NCI-H2029 treated with DMSO at 0.1 percent for 48 hours (cell line): ENCODE measurements around the gene ZCCHC17.

ENCODE experiments used
- DNase-seq: peaks from one replicate; lab custom pipeline; 2025; lab: John Stamatoyannopoulos, UW

ZCCHC17 gene

DNA sequence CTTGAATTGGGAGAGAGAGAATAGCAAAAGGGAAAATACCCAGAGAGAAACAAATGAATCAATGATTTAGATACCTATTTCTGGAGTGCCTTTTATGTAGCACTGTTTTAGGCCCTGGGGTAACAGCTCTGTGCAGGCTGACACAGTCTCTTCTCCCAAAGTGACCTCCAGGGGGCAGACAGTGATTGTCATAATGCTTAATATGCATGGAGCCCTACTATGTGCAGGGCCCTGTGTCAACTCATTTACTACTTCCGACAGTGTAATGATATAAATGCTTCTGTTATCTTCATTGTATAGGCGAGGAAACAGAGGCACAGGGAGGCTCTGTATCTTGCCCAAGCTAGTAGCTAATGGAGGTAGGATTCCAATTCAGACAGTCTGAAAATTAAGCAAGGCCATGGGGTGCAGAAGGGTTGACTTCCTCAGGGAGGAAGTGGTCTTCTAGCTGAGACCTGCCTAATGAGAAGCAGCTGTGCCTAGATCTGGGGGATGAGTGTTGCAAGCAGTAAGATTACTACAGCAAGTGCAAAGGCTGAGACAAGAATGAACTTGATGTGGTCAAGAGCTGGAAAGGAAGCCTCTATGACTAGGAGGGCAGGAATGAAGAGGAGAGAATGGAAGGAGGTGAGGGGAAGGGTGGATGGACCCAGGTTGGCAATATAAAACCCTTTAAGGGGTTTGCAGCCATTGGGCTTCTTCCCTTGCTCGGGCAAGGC is 100.0 kb downstream of the ZCCHC17 start:
- DNase-seq: no peak

- DNase-seq: no peak
These were observed 100.7 kb downstream of the ZCCHC17 start for GRCh38 chr1:31397360-31398095.

DNA sequence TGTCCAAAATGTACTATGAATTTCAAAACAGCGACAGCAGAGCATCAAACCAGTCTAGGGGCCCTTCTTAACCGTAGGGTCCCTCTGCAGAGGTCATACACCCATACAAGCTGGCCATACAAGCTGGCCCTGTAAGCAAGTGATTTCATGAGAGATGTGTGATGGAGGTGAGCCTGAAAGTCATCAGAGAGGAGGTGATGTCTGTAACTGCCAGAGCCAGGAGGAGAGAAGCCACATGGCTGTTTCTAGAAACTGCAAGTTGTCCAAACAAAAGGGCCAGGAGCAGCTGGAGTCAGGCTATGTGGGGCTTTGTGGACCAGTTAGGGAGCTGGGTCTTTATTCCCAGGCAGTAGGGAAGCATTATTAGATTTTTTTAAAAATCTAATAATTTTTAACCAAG is 101.4 kb downstream of the ZCCHC17 start:
- DNase-seq: no peak

GRCh38 chr1:31399976-31400375 is 103.1 kb downstream of the ZCCHC17 start:
- DNase-seq: no peak

- DNase-seq: no peak
These were observed 103.6 kb downstream of the ZCCHC17 start for GRCh38 chr1:31400393-31400792.

DNA sequence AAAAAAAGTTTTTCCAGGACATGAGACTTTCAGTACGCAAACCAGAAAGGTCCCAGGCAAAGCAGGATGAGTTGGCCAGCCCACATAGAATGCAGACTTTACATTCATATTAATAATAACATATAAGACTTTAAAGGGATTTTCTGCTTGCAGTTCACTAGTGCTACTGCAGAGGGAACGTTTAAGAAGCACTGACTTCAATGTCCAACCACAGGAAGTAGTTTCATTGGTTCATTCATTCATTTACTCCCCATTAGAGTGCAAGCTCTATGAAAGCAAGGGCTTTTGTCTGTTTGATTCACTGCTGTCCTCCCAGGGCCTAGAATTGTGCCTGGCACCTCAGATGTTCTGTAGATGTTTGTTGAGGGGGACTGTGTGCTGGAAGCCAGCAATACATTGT is 104.4 kb downstream of the ZCCHC17 start:
- no peak for DNase-seq

- no peak for DNase-seq
These were observed 108.9 kb downstream of the ZCCHC17 start for GRCh38 chr1:31405578-31406245.

GRCh38 chr1:31407029-31407626 is 110.3 kb downstream of the ZCCHC17 start:
- no peak for DNase-seq

DNA sequence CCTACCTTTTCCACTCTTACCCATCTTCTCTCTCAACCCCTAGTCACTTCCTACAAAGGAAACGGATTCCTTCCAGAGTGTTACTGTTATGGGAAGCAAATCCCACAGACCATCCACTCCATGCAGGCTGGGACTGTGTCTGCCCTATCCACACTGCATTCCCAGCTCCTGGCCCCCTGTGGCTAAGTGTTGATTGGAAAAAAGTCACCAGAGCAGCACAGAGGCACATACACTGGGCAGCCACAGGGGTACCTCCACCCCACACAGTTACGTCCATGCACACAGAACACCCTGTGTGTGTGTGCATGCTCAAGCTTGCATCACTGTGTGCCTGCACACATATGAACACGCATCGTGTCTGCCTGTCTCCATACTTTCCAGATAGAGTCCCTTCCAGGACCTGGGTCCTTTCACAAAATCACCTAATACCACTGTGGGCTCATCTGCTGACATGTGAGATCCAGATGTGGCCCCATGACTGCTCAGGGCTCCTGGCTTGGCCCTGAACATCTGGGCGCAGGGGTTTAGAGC is 112.0 kb downstream of the ZCCHC17 start:
- no peak for DNase-seq

DNA sequence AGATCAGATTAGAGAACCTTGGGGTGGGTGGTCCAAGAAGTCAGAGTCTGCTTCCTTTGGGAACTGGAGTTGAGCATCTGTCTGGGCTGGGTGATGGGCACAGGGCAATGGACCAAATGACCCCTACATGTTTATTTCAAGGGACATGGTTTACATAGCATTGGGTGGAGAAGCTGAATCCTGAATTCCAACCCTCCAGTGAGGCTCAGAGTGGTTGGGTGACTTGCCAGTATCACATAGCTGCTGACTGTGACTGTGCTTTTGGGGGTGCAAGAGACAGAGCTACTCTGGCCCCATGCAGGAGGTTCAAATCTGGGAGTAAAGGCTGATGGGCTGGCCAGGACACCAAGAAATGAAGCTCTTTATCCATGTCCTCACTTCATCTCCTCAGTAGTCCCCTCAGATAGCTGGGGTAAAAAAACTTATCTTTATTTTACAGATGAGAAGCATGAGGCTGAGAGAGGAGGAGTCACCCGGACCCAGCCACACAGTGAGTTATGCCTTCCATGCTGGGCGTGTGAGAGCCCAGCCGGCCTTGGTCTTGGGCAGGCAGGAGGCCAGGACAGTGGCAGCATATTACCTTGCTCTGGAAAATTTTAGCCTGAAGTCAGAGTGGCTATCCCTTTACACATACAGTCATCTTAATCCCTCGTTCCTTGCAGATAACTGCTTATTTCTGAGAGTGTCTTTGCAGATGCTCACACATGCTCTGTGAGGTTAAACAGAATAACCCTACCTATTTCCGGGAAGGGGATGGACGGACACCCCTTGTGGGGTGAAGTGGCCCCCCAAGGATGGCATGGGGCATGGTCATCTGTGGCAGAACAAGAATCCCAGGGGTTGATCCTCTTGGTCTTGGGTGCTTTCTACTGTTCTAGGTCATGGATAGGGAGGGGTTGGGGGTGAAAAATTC is 113.4 kb downstream of the ZCCHC17 start:
- DNase-seq: no peak

- no peak for DNase-seq
These were observed 114.0 kb downstream of the ZCCHC17 start for GRCh38 chr1:31410871-31411270.

- DNase-seq: no peak
These were observed 115.4 kb downstream of the ZCCHC17 start for GRCh38 chr1:31412205-31412604.

GRCh38 chr1:31412732-31413404 is 116.0 kb downstream of the ZCCHC17 start, which contains the start of gene SERINC2:
TSS of gene SERINC2 (plus strand) at chr1:31413213. CDS start at chr1:31413266, 53 bp downstream.
- no peak for DNase-seq

- DNase-seq: peak; percentile 38
These were observed 116.7 kb downstream of the ZCCHC17 start for GRCh38 chr1:31413405-31414001.
